Measurements from ENCODE around the gene FGF8. TPM values are rescaled to one million over a fixed set of nuclear protein-coding genes. Genes with fewer than 3 reads are reported as not detected.

FGF8 gene
- total RNA-seq, 1 donor from 2014 or later = not detected

- Mint-ChIP-seq H3K9me3 (no peaks in the 10 kb centered on the region), H3K4me3 (no peak overlapping the region), H3K27ac (no peak overlapping the region), H3K36me3 (ENCODE audit: low read depth) (no peaks in the 10 kb centered on the region), H3K27me3 (peaks cover 13% of the 10 kb centered on the region), H3K4me1 (peaks cover 8% of the 10 kb centered on the region)
- ATAC-seq (ENCODE audit: low read depth) (no peak), DNase-seq (no peak)
- intact Hi-C loops (cut with micrococcal nuclease) = no loop called here
- POLR2A ChIA-PET = no interaction called here
- CTCF ChIA-PET = no interaction called here
- no peak for TF ChIP-seq CTCF (IDR thresholded peaks at IDR 0.05)
These were observed 49.9 kb downstream of the FGF8 start for GRCh38 chr10:101726115-101726387.

DNA sequence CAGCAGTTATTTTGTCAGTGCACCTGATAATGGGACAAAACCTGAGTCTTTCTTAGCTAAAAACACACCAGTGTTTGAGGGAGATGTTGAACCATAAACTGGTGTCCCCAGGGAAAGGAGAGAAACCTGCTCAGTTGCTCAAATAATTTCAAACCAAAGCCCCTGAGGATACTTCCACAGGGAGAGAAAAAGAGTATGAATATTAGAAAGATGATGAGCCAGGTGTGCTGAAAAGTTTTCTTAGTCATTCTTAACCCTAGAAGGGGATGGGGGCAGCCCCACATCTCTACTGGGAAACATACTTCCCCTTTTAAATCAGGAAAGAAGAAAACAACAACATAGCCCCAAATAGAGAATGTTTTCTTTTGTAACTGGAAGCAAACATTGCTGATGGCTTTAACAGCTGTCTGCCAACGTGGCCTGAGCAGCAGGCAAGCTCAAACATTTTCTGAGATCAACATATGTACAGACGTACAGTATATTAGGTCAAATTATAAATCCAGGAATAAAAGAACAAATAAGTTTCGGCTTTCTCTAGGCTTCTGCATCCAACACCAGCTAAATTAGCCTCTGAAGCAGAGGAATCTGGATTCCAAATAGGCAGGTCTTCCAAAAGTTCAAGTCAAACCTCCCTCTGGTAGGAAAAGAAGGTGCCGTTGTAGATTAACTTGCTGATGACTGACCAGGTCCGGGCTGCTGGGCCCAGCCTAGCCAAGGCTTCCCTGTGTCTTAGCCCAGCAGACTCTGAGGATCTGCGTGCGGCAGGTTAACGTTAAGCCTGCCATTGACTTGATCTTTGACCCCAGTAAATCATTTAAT, 50.4 kb downstream of the FGF8 start:
- no peak for TF ChIP-seq CTCF (IDR thresholded peaks at IDR 0.05)
- CTCF ChIA-PET = no interaction called here

GRCh38 chr10:101724446-101724845, 51.5 kb downstream of the FGF8 start:
- ATAC-seq (ENCODE audit: low read depth) (no peak), DNase-seq (no peak)
- Mint-ChIP-seq H3K27me3 (peaks cover 16% of the 10 kb centered on the region), H3K4me3 (no peak overlapping the region), H3K36me3 (ENCODE audit: low read depth) (no peaks in the 10 kb centered on the region), H3K9me3 (no peaks in the 10 kb centered on the region), H3K27ac (no peak overlapping the region), H3K4me1 (peaks cover 8% of the 10 kb centered on the region)
- ChIA-PET POLR2A (no interaction called here), CTCF (no interaction called here)
- intact Hi-C loops (cut with micrococcal nuclease) = no loop called here
- TF ChIP-seq CTCF (IDR thresholded peaks at IDR 0.05) = no peak

More for the DNA sequence above, 50.4 kb downstream of the FGF8 start:
- DNase-seq = no peak
- intact Hi-C loops (cut with micrococcal nuclease) = no loop called here
- POLR2A ChIA-PET = no interaction called here
- Mint-ChIP-seq H3K4me3 (no peak overlapping the region), H3K9me3 (no peaks in the 10 kb centered on the region), H3K27me3 (peaks cover 16% of the 10 kb centered on the region), H3K27ac (no peak overlapping the region), H3K36me3 (ENCODE audit: low read depth) (no peaks in the 10 kb centered on the region), H3K4me1 (peaks cover 8% of the 10 kb centered on the region)
- ATAC-seq (ENCODE audit: low read depth) = no peak

- H3K27ac Mint-ChIP-seq = no peak overlapping the region
- no peaks in the 10 kb centered on the region for H3K9me3 Mint-ChIP-seq
- peaks cover 8% of the 10 kb centered on the region for H3K4me1 Mint-ChIP-seq
- H3K36me3 Mint-ChIP-seq (ENCODE audit: low read depth) = no peaks in the 10 kb centered on the region
- intact Hi-C loops (cut with micrococcal nuclease) = no loop called here
- ChIA-PET POLR2A (no interaction called here), CTCF (no interaction called here)
- H3K27me3 Mint-ChIP-seq = peaks cover 18% of the 10 kb centered on the region
- no peak for TF ChIP-seq CTCF (IDR thresholded peaks at IDR 0.05)
- DNase-seq (no peak), ATAC-seq (ENCODE audit: low read depth) (no peak)
- no peak overlapping the region for H3K4me3 Mint-ChIP-seq
These were observed 52.7 kb downstream of the FGF8 start for GRCh38 chr10:101723176-101723575.

DNA sequence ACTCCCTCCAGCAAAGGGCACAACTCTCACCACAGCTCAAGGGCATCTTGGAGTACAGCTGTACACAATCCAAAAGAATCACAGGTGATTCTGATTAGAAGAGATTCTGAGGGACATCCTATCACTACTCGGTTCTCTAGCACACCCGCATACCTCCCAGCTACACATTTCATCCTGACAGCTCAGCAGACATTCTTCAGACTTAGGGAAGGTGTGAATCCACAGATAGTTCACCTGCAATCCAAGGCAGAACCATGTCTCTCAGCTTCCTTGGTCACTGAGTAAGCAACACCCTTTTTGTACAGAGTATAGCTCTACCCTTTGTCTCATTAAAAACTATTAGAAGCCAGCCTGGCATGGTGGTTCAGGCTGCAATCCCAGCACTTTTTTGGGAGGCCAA, 54.1 kb downstream of the FGF8 start:
- TF ChIP-seq CTCF (IDR thresholded peaks at IDR 0.05) = no peak
- Mint-ChIP-seq H3K27me3 (peaks cover 19% of the 10 kb centered on the region), H3K9me3 (no peaks in the 10 kb centered on the region), H3K36me3 (ENCODE audit: low read depth) (no peaks in the 10 kb centered on the region), H3K4me1 (peaks cover 8% of the 10 kb centered on the region), H3K27ac (no peak overlapping the region), H3K4me3 (no peak overlapping the region)
- POLR2A ChIA-PET = interaction anchor here (1.2 kb wide), 1 partner anchor 15 kb away, joined by 3 read pairs; no protein-coding TSS in a partner anchor
- no peak for ATAC-seq (ENCODE audit: low read depth)
- DNase-seq = no peak
- CTCF ChIA-PET = no interaction called here
- intact Hi-C loops (cut with micrococcal nuclease) = no loop called here
